Kidney tubule cell (primary cell): ENCODE data around the gene DAZAP2.
"Not testable (repeated sequence)": the region's sequence is repeated elsewhere in the genome, so short reads cannot be mapped to it uniquely, and the experiment has no call there.

Experiments
- DNase-seq: peaks from one replicate; pipeline ENCODE4 v3.0.0-alpha.2; 2018; ENCODE audit warnings: low spot score

Gene DAZAP2

GRCh38 chr12:51217133-51217967 lies 21.3 kb upstream of the DAZAP2 start:
- peak; percentile 54 for DNase-seq

GRCh38 chr12:51217968-51218606 lies 20.5 kb upstream of the DAZAP2 start, which contains the start of gene POU6F1:
Gene POU6F1 (minus strand): TSS chr12:51218062. CDS start chr12:51206836, 11,226 bp downstream.
- DNase-seq = peak; percentile 89

DNA sequence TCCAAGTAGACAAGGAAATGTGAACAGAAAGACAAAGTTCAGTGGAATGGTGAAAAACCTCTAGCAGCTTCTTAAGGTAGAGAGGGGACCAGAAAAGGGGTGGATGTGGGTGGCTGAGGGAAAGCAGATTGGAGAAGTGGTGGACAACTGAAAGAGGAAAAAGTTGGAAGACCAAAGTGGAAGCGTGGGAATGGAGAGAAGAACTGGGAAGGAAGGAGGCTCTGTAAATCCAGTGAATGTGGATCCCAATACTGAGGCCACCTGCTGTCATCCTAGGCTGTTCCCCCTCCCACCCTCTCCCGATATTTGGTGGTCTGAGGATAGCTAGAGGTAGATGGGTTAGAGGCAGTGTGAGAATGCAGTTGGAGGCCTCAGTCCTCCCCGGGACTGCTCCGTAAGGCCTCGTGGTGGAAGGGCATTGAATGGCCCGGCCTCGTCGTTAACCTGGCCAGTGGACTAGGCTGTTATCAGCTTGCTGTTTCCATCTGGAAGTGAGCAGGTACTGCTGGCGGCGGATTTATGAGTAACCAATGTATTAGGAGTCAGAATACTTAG lies 19.9 kb upstream of the DAZAP2 start:
- peak; percentile 75 for DNase-seq

GRCh38 chr12:51219322-51219721 lies 19.3 kb upstream of the DAZAP2 start:
- no peak for DNase-seq

DNA sequence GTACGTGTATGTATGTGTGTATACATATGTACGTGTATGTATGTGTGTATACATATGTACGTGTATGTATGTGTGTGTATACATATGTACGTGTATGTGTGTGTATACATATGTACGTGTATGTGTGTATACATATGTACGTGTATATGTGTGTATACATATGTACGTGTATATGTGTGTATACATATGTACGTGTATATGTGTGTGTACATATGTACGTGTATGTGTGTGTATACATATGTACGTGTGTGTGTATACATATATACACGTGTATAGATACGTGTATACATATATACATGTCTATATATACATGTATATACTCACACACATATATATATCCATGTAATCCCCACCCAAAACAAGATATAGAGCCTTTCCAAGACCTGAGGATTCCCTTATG lies 18.8 kb upstream of the DAZAP2 start:
- DNase-seq = not testable (repeated sequence)

DNA sequence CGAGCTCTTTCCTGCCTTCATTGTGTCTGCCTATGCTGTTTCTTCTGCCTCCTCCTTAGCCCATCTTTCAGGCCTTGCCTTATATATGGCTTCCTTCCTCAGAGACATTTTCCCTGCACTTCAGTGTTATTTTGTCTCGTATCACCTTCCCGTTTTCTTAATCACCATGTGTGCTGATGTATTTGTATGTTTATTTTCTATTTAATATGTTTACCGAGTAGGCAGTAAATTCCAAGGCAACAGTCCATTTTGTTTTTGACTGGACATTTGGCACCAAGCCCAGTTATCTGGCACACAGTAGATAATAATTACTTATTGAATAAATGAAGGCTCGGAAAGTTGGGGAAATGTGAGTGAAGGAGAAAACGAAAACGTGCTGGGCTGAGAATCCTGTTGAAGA lies 16.2 kb upstream of the DAZAP2 start:
- peak; percentile 63 for DNase-seq

- no peak for DNase-seq
Measured at GRCh38 chr12:51224625-51225024, 14.0 kb upstream of the DAZAP2 start.

- no peak for DNase-seq
Measured at GRCh38 chr12:51225234-51225633, 13.4 kb upstream of the DAZAP2 start.

- DNase-seq = no peak
Measured at GRCh38 chr12:51225771-51226170, 12.9 kb upstream of the DAZAP2 start.

DNA sequence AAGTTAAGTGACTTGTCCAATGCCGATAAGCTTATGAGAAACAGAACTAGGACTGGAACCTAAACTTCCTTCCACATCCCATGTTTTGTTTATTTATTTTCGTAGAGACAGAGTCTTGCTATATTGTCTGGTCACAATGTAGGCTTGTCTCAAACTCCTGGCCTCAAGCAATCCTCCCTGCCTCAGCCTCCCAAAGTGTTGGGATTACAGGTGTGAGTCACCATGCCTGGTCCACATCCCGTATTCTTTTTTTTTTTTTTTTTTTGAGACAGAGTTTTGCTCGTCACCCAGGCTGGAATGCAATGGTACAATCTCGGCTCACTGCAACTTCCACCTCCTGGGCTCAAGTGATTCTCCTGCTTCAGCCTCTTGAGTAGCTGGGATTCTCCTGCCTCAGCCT lies 11.5 kb upstream of the DAZAP2 start:
- DNase-seq = not testable (repeated sequence)

GRCh38 chr12:51227962-51228361 lies 10.7 kb upstream of the DAZAP2 start:
- DNase-seq = no peak

DNA sequence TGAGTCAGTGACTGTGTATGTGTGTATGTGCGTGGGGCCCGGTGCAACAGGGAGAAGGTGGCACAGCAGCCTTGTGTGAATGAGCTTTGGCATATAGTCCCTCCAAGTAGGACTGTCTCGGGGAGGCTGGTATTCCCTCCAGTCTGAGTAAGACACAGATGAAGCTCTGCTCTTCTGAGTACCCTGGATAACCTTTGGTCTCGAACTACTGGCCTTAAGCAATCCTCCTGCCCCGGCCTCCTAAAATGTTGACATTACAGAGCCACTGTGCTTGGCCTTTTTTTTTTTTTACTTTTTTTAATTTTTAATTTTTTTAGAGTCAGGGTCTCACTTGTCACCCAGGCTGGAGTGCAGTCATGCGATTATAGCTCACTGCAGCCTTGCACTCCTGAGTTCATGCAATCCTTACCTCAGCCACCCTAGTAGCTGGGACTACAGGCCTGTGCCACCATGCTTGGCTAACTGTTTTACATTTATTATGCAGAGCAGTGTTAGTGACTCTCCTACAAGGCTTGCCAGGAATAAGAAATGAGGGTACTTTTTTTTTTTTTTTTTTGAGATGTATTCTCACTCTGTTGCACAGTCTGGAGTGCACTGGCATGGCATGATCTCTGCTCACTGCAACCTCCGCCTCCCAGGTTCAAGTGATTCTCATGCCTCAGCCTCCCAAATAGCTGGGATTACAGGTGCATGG lies 9.4 kb upstream of the DAZAP2 start:
- no peak for DNase-seq

DNA sequence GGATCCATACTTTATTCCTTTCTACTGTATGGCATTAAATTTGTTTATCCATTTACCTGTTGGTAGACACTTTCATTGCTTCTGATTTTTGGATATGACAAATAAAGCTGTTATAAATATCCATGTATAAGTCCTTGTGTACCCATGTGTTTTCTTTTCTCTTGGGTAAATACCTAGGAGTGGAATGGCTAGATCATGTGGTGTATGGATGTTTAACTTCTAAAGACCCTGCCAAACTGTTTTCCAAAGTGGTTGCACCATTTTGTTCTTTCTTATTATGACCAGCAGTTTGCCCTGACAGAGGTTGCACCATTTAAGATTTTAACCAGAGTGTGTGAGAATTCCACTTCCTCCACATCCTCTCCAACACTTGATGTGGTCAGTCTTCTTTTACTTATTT lies 6.0 kb upstream of the DAZAP2 start:
- DNase-seq = no peak

- DNase-seq = no peak
Measured at GRCh38 chr12:51234530-51234929, 4.1 kb upstream of the DAZAP2 start.

- peak; percentile 38 for DNase-seq
Measured at GRCh38 chr12:51238037-51238509, 553 bp upstream of the DAZAP2 start.

GRCh38 chr12:51240971-51241370 lies 2.3 kb downstream of the DAZAP2 start:
- peak; percentile 80 for DNase-seq

DNA sequence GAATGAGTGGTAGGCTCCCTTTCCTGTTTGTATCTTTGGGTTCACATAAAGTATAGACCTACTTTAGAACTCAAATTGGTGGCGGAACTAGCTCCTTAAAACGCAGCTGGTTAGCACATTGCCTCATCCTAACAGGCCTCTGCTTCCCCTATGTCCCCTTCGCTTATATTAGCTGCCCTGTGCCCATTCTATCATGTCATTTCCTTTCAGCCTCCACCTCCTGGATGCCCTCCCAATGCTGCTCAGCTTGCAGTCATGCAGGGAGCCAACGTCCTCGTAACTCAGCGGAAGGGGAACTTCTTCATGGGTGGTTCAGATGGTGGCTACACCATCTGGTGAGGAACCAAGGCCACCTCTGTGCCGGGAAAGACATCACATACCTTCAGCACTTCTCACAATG lies 3.5 kb downstream of the DAZAP2 start:
- no peak for DNase-seq

DNA sequence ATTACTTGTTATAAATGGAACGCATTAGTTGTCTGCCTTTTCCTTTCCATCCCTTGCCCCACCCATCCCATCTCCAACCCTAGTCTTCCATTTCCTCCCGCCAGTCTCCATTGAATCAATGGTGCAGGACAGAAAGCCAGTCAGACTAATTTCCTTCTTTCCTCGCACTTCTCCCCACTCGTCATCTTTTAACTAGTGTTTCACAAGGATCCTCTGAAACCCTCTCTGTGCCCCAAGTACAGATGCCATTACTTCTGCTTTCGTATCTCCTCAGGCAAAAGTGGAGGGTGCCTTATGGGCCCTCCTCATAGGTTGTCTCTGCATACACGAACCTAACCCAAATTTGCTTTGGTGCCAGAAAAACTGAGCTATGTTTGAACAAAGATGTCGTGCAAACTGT lies 4.2 kb downstream of the DAZAP2 start:
- DNase-seq = no peak

GRCh38 chr12:51244269-51244668 lies 5.6 kb downstream of the DAZAP2 start:
- peak; percentile 21 for DNase-seq

- DNase-seq = no peak
Measured at GRCh38 chr12:51245476-51246253, 7.0 kb downstream of the DAZAP2 start.

DNA sequence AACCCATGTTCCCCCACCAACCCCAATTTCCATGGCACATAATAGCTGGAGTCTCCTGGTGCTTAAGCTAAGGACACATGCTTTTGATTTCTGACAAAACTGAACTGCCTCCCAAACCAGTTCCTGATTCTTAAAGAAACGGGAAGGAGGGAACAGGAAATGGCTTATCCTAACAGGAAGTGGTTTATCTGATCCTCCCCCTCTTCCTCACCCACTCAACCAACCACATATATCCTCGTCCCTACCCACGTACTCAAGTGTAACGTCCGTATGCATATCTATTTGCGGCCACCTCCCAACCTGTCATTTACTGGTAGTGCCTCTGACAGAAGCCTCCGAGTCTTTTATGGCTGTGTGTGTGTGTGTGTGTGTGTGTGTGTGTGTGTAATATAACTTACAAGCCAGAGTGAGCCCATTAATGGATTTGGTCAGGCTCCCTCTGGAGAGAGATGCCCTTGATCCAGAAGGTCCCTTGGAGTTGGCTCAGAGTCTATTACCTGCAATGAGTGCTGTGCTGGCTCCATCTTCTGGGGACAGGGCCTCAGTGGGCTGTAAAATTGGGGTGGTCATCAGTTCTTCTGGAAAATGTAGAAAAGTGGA lies 7.7 kb downstream of the DAZAP2 start:
- DNase-seq = peak; percentile 61
